ENCODE data around the gene GPR39.

DNA sequence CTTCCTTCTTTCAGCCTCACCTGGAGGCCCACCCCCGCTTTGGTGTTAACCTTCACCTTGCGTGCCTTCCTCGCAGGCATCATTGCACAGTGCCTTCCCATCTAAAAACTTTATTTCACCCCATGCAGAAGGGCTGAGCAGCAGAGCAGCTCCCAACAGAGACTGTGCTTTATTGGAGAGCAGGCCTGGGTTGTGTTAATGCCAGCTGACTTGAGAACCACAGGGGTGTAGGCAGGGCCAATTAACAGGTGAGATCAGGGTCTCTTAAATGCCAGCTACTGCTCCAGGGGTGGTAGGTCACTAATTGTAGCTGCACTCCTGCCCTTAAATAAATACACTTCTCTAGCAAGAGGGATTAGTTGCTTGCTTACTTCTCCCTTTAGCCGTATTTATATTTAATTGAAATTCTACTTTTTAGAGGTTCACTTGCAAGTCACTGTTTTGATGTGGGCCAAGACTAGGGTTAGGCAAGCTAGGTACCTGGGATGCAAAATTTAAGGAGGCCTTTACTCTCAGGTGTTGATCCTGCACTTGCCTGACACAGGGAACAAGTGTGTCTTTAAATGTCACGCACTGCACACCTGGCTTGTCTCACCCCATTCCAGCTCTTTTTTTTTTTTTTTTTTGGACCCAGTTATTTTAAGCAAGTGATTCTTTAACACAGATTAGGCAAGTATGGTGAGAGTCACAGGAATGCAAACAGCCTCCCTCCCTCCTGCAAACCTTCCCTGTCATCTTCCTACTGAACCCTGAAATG is 198.9 kb downstream of the GPR39 start:
- TF ChIP-seq, protein P1, sequence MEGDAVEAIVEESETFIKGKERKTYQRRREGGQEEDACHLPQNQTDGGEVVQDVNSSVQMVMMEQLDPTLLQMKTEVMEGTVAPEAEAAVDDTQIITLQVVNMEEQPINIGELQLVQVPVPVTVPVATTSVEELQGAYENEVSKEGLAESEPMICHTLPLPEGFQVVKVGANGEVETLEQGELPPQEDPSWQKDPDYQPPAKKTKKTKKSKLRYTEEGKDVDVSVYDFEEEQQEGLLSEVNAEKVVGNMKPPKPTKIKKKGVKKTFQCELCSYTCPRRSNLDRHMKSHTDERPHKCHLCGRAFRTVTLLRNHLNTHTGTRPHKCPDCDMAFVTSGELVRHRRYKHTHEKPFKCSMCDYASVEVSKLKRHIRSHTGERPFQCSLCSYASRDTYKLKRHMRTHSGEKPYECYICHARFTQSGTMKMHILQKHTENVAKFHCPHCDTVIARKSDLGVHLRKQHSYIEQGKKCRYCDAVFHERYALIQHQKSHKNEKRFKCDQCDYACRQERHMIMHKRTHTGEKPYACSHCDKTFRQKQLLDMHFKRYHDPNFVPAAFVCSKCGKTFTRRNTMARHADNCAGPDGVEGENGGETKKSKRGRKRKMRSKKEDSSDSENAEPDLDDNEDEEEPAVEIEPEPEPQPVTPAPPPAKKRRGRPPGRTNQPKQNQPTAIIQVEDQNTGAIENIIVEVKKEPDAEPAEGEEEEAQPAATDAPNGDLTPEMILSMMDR (IDR thresholded peaks at IDR 0.05): no peak
- no peak for TF ChIP-seq ZFX (IDR thresholded peaks at IDR 0.05; ENCODE audit: borderline replicate concordance)

Measured in 22Rv1 (cell line).